Stimulated activated CD4-positive, alpha-beta T cell treated with anti-CD3 and anti-CD28 coated beads, Interleukin-4, amount 100 ng/mL, for 1 hour (primary cell): ENCODE data around the gene RBM42.
"Not testable (repeated sequence)": the region's sequence is repeated elsewhere in the genome, so short reads cannot be mapped to it uniquely, and the experiment has no call there.

ENCODE experiments used
- DNase-seq: peaks from one replicate; pipeline ENCODE4 v3.0.0-alpha.2; 2020

The RBM42 gene, protein sequence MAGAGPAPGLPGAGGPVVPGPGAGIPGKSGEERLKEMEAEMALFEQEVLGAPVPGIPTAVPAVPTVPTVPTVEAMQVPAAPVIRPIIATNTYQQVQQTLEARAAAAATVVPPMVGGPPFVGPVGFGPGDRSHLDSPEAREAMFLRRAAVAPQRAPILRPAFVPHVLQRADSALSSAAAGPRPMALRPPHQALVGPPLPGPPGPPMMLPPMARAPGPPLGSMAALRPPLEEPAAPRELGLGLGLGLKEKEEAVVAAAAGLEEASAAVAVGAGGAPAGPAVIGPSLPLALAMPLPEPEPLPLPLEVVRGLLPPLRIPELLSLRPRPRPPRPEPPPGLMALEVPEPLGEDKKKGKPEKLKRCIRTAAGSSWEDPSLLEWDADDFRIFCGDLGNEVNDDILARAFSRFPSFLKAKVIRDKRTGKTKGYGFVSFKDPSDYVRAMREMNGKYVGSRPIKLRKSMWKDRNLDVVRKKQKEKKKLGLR

DNA sequence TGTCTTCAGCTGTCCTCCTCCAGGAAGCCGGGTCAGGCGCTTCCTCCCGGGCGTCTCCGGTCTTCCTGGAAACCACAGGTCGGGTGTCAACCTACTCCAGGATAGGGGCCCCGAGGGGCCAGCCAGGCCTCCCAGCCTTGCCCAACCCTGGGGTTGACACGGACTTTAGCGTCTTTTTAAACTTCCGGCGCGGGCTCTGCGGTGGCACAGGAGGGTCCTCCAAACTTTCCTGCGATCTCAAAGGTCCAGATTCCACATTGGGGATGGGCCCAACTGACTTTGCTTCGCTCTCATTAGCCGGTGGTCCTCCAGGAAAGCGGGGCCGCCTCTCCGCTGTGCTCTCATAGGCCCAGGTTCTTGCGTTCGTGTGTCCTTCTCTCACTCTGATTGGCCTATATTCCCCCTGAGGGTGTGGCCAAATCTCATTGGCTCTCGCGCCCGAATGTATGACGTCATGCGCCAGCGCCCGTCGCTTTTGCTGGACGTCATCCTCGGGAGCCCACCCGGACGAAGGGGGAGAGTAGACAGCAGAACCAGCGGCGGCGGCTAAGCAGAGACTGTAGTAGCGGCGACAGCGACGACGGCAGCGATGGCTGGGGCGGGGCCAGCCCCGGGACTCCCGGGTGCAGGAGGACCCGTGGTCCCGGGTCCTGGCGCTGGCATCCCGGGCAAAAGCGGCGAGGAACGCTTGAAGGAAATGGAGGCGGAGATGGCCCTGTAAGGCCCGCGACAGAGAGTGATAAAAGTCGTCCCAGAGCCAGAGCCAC is at the start of gene RBM42:
RBM42 (plus strand) TSS at position 472 of the 767 bp plus-strand sequence; CDS start at position 590, 118 bp downstream.
- DNase-seq = peak; percentile 94

DNA sequence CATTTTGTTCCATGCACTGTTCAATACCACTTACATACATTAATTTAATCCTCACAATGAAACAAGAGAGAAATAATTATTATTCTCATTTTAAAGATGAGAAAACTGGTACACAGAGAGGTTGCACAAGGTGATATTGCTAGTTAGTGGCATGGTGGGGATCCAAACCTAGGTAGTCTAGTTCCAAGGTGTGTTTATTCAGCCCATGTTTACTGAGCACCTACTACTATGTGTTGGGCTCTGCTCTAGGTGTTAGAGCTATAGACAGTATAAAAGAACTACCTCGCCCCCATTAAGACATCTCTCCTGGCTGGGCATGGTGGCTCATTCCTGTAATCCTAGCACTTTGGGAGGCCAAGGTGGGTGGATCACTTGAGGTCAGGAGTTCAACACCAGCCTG is 46.1 kb upstream of the RBM42 start:
- no peak for DNase-seq

DNA sequence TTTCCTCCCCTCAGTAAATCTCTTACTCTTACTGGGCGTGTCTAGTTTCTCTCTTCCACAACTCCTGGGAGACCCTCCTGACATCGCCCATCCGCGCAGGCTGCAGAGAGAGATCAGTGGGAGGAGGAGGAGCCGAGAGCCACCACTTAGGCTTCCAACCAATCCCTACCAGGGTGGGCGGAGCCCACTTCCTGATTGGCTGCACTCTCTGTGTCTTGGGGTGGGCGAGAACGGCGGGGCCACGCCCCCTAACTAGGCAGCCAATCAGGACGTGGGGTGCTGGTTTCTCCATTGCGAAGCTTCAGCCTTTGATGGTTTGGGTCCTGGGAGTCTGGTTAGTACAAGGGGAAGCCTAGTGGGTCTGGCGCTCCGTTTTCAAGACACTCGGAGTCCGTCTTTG is 43.0 kb upstream of the RBM42 start, which contains the start of gene PMIS2:
PMIS2 (plus strand) TSS at position 326 of the 400 bp plus-strand sequence. CDS start 87 bp downstream, outside the sequence.
- peak; percentile 15 for DNase-seq

DNA sequence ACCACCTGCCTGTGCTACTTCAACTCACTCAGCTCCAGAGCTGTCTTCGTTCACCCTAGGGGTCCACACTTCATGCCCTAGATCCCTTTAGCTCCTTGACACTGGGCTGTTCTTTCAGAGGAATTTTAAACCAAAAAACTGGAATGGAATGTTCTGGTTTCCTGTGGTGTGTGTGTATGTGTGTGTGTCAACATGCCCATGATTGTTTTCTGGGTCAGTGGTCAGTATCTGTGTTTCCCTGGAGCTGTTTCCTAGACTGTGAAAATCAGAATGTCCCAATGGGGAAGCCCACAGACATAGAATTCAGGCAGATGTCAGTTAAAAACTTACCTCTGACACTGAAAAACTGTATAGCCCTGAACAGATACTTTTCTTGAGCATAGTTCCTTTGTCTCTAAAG is 41.5 kb upstream of the RBM42 start:
- DNase-seq = no peak

DNA sequence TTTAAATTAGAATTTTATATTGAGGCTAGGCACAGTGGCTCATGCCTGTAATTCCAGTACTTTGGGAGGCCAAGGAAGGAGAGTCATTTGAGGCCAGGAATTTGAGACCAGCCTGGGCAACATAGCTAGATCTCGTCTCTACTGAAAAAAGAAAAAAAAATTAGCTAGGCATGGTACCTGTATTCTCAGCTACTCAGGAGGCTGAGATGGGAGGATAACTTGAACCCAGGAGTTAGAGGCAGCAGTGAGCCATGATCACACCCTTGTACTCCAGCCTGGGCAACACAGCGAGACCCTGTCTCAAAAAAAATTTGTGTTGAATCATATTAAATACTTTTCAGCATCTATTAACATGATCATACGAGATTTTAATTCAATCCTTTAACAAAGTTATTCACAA is 38.0 kb upstream of the RBM42 start:
- no peak for DNase-seq

DNA sequence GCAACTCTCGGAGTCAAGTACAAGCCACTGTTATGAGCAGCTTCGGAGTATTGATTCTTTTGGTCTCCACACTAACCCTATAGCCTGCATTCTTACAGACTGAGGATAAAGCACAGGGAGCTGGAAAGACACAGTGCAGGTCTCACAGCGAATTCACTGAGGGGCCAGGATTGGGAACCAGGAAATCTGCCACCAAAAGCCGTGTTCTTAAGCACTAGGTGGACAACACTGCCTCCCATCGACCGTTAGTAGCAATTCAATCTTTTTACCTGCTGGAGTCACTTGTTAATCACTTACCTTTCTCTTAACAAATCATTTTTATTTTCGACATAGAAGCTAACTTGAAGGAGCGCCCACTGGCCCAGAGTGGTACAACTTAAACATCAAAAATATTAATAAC is 36.6 kb upstream of the RBM42 start:
- no peak for DNase-seq

DNA sequence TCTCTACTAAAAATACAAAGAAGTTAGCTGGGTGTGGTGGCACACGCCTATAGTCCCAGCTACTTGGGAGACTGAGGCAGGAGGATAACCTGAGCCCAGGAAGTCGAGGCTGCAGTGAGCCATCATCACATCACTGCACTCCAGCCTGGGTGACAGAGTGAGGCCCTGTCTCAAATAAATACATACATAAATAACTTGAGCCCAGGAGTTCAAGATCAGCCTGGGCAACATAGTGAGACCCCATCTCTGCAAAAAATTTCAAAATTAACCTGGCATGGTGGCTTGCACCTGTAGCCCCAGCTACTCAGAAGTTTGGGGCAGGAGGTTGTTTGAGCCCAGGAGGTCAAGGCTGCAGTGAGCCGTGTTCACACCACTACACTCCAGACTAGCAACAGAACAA is 33.8 kb upstream of the RBM42 start:
- not testable (repeated sequence) for DNase-seq

DNA sequence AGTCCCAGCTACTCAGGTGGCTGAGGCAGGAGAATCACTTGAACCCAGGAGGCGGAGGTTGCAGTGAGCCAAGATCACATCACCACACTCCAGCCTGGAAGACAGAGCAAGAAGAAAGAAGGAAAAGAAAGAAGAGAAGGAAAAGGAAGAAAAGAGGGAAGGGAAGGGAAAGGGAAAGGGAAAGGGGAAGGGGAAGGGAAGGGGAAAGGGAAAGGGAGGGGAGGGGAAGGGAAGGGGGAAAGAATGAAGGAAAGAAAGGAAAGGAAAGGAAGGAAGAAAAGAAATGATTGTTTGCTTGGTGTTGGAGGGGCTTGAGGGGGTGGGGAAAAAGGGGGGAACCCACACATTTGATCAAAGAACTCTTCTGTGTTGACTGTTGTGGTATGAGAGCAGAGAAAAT is 32.9 kb upstream of the RBM42 start:
- DNase-seq = no peak

DNA sequence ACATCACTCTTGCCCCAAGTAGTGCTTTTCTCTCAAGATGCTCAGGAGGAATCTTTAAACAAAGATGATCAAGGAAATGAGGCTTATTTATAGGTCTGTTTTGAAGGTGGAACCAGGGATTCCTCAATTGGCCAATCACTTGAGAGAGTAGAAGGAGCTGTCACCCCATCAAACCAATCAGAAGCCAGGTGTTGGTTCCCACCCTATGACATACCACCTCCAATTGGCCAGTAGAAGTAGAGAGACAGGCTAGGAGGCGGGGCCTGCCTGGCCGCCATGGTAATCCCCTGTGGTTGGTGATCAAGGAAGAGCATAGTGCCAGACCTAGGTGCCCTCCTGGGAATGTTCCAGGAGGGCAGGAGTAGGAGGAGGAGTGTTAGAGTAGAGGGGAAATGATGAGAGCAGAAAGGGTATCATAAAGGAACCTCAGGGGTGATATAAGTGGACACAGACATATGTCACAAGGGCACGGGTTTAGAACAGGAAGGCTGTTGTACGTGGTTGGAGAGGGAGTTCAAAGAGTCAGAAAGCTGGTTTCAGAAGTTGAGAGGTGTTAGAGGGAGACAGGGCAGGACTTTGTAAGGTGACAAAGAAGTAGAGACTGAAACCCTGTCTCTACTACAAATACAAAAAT is 32.4 kb upstream of the RBM42 start:
- DNase-seq = no peak

DNA sequence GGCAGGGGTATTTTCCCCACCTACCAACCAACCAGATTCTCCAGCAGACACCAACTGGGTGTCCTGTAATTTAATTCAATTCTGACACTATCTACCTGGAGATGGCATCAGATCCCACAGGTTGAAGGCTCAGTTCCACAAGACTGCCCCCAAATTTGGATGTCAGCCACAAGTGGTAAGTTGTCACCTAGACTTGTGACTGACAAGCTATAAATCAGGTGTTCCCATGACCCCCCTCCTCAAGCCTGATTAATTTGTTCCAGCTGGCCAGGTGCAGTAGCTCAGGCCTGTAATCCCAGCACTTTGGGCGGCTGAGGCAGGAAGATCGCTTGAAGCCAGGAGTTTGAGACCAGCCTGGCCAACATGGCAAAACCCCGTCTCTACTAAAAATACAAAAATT is 26.9 kb upstream of the RBM42 start:
- DNase-seq = no peak

DNA sequence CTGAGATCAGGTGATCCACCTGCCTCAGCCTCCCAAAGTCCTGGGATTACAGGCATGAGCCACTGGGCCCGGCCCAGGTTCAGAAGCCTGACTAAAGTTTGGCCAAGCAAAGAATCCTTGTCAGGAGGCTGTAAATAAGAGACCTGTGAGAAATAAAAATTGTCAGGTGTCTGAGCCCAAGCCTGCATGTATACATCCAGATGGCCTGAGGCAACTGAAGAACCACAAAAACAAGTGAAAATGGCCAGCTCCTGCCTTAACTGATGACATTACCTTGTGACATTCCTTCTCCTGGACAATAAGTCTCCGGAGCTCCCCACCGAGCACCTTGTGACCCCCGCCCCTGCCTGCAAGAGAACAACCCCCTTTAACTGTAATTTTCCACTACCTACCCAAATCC is 24.4 kb upstream of the RBM42 start:
- DNase-seq = not testable (repeated sequence)

DNA sequence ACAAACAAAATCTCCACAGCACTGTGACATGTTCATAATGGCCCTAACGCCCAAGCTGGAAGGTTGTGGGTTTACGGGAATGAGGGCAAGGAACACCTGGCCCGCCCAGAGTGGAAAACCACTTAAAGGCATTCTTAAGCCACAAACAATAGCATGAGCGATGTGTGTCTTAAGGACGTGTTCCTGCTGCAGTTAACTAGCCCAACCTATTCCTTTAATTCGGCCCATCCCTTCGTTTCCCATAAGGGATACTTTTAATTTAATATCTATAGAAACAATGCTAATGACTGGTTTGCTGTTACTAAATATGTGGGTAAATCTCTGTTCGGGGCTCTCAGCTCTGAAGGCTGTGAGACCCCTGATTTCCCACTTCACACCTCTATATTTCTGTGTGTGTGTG is 21.7 kb upstream of the RBM42 start:
- DNase-seq = not testable (repeated sequence)

DNA sequence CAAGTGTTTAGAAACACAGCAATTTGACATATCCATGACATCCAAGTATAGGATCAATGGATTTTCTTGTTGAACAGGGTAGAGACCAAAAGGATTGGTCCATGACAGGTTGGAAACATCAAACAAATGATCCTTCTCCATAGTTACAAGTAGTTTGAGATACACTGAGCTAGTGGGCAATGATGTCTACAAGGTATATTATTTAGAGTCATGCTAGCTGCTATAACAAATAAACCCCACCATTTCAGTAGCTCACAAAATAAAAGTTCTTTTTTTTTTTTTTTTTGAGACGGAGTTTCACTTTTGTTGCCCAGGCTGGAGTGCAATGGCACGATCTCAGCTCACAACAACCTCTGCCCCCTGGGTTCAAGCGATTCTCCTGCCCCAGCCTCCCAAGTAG is 21.2 kb upstream of the RBM42 start:
- no peak for DNase-seq

DNA sequence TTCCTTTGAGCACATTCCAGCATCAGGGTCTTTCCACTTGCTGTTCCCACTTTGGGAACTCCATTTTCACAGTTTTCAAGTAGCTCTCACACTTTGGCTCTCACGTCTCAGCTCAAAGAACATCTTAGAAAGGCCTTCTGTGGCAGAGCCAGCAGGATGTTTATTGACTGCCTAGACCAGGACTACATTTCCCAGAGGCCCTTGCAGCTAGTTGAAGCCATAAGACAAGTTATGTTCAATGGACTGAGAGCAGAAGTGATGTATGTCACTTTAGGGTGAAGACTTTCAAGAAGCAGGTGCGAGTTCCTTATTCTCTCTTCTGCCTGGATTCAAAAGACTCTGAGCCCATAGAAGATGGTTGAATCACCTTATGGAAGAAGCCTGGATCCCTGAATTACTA is 20.6 kb upstream of the RBM42 start:
- DNase-seq = no peak

DNA sequence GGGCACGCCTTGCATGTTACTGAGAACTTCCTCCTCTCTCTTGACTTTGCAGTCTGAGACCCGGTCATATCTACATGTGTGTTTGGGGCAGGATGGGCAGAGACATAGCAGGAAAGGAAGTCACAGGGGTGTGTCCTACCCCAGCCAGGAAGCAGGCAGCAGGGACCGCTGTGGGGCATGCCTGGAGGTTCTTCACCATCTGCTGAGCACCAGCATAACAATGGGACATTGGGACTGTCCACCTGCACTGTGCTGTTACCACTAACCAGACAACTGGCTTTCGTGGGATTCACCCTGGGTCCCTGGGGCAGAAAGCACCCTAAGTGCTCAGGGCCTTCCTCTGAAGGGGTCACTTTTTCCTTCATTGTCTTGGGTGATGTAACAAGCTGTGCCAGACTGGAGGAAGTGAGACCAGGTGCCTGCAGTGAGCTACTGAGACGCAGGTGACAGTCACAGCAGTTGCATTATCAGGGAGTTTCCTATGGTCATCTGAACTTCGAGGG is 18.9 kb upstream of the RBM42 start:
- DNase-seq = peak; percentile 22

DNA sequence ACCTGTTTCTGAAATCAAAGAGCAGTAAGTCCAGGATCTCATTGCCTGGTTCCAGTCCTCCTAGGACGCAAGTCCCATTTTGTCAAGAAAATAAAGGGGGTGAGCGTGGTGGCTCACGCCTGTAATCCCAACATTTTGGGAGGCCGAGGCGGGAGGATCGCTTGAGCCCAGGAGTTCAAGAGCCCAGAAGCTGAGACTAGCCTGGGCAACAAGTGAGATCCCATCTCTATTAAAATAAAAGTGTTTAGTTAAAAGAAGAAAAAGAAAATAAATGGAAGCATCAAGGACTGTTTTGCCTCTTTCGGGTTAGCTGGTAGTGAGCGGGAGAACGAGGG is 16.6 kb upstream of the RBM42 start:
- DNase-seq = no peak

DNA sequence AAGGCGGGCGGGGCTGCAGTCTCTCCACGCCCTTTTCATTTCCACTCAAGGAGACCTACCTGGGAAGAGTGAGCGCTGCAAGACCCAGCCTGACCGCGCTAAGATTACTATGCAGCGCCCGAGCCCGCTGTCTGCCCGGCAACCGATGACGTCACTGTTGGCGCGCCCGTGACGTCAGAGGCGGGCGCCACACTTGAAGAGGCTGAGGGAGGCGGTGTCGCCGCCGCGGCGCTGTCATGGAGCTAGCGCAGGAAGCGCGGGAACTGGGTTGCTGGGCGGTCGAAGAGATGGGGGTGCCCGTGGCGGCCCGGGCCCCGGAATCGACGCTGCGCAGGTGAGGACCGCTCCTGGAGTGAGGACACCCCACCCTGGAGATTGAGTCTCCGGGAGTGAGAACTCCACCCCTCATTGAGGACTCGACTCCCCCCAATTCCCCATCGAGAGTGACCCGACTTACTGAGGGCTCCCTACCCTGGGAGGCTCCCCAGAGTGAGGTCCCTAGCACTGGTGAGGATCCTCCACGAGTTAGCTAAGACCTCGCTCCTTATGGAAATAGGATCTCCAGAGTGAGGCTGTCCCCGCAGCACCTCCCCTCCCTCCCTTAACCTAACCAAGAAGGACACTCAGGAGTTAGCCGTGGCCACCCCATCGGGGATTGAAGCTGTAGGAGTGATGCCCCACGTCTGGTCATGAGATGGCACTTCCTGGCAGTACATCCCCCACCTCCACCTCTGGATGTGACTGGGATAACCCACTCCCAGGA is 16.1 kb upstream of the RBM42 start, which contains the start of gene HAUS5:
HAUS5 (plus strand) TSS at position 177 of the 763 bp plus-strand sequence; CDS start at position 237, 60 bp downstream.
- DNase-seq = peak; percentile 94

DNA sequence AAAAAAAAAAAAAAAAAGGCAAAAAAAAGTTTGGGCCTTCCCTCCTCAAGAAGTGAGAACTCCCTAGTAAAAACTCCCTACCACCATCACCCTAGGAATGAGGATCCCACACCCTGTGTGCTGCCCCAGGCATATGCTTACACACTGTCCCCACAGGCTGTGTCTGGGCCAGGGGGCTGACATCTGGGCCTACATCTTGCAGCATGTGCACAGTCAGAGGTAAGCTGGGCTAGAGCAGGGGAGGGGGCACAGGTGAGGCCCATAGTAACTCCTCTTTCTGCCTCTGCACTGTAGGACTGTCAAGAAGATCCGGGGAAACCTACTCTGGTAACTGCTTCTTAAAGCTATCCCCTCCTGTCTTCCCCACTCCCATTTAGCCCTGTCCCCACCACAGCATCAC is 15.3 kb upstream of the RBM42 start:
- DNase-seq = no peak

DNA sequence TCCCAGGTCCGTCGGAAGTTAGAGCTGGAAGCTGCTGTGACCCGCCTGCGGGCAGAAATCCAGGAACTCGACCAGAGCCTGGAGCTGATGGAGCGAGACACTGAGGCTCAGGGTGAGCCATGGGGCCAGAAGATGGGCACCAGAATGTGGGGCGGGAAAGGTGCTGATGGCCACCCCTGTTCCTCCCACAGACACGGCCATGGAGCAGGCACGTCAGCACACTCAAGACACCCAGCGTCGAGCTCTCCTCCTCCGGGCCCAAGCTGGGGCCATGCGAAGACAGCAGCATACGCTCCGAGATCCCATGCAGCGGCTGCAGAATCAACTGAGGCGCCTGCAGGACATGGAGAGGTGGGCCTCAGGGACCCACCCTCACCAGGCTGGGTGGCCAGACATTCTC is 13.8 kb upstream of the RBM42 start:
- DNase-seq = no peak

DNA sequence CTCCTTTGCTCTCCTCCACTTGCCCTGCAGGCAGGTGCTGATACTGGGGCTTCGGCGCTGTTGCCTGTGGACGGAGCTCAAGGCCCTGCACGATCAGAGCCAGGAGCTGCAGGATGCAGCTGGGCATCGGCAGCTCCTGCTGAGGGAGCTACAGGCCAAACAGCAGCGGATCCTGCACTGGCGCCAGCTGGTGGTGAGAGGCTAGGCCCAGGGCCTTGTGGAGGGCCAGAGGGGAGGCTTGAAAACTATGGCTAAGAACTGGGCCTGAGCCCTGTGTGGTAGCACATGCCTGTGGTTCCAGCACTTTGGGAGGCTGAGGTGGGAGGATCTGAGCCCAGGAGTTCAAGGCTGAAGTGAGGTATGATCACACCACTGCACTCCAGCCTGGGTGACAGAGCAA is 10.0 kb upstream of the RBM42 start:
- no peak for DNase-seq

DNA sequence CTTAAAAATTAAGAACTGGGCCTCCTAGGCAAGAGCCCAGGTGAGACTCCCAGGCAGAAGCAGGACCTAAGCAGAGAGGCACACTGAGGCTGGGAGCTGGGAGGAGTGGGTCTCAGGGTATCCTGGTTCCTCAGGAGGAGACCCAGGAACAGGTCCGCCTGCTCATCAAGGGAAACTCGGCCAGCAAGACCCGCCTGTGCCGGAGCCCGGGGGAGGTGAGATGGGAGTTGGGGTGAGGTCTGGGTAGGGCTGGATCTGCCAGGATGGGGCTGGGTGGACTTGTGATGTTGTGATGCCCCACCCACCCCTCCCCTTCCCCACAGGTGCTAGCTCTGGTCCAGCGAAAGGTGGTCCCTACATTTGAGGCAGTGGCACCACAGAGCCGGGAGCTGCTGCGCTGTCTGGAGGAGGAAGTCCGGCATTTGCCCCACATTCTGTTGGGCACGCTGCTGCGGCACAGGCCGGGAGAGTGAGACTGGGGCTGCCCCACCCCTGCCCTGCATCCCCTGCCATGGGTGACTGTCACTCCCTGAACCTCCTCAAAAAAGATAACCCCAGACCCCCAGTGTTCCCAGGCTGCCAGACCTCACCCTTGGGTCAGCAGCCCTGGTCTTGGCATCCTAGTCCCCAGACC is 9.4 kb upstream of the RBM42 start:
- DNase-seq = no peak

DNA sequence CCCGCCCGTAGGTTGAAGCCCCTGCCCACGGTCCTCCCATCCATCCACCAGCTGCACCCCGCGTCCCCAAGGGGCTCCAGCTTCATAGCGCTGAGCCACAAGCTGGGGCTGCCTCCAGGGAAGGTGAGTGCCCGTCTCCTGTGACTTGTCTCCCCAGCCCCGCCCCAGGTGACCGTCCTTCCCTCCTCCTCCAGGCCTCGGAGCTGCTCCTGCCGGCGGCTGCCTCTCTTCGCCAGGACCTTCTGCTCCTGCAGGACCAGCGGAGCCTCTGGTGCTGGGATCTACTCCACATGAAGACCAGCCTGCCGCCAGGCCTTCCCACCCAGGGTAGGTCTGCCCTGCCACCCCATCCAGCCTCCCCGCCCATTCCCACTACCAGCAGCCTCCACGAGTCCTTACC is 8.8 kb upstream of the RBM42 start:
- no peak for DNase-seq
